Stimulated activated CD8-positive, alpha-beta memory T cell treated with anti-CD3 and anti-CD28 coated beads, Interleukin-2, amount 100 ng/mL, for 48 hours (primary cell): ENCODE measurements around the gene SERTAD4.
"Not testable (repeated sequence)": the region's sequence is repeated elsewhere in the genome, so short reads cannot be mapped to it uniquely, and the experiment has no call there.

ENCODE experiments used
- DNase-seq, 2 donors: peaks; one replicate each; pipeline ENCODE4 v3.0.0-alpha.2; 2020; ENCODE audit warnings: low read depth in 2 of 2

Gene SERTAD4

DNA sequence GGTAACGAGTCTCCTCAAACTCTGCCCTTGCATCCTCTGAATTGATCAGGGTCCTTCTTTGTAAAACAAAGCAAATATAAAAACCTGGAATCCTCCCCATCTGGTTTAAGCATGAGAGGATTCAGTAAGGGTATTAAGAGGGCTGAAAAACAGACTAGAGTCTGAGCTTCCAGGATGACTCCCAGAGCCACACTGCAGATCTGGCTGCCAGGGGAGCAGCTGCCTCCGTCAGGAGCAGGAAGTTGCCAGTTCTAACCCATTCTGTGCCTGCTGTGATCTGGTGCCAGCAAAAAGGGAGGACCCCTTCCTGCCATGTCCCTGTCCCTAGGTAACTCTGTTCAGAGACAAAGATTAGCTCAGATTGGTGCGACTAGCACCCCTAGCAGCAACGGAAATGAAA is 27.5 kb downstream of the SERTAD4 start:
- DNase-seq = no peak

DNA sequence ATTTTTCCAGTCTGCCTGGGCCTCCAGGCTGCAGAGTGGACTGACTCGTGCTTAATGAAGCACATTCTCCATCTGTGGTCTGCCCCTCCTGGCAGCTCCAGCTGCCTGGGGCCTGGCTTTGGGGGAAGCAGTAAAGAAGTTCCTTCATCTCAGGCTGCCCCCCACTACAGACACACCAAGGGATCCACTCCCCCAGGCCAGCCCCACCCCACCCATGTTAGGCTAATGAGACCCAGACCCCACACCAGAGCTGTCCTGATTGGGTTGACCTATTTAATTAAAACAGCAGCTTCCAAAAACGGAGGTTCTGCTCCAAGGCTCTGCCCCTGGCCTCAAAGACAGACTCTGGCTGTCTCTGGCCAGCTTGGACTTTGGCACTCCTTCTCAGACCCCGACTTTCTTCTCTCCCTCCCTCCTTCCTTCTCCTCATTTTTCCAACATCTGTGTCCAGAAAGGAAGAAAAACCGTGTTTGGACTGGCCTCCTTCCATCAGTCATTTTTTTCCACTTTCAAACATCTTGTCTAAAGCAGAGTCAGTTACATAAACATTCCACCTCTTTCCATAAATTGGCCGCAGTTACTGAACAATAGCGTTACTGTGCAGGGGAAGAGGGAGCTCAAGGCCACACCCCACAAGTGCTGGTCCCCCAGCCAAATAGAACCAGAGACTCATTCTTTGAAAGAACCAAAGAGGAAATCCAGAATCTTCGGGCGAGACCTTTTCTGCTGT is 29.7 kb downstream of the SERTAD4 start:
- DNase-seq = no peak

DNA sequence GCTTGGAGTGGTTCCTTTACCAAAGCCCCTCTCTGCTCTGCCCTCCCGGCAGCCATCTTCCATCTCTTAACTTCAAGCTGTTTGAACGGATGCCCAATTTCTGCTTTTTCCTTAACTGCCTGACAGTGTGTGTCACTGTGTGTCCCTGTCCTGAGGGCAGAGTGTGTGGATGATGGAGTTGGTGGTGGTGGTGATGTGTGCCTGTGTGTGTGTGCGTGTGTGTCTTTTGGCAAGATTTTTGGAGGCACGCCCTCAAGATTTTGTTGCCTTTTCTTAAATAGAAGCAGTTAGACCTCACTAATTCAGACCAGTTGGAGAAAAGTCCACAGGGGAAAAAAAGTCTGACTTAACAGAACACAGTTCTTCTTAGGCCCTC is 30.3 kb downstream of the SERTAD4 start:
- no peak for DNase-seq

DNA sequence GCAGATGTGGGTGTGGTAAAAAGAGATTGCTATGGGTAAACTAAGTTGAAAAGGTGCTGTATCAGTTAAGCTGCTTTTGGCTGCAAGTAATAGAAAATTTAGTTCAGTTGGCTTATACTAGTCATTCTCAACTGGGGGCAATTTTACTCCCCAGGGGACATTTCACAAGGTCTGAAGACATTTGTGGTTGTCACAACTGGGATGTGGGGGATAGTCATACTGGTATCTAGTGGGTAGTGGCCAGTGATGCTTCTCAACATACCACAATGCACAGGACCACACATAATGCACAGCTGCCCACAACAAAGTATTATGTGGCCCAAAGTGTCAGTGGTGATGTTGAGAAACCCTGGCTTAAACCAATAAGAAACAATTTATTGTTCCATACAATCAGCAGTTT is 31.4 kb downstream of the SERTAD4 start:
- DNase-seq = no peak

- no peak for DNase-seq
Observed at GRCh38 chr1:210264496-210265380, 32.1 kb downstream of the SERTAD4 start.

DNA sequence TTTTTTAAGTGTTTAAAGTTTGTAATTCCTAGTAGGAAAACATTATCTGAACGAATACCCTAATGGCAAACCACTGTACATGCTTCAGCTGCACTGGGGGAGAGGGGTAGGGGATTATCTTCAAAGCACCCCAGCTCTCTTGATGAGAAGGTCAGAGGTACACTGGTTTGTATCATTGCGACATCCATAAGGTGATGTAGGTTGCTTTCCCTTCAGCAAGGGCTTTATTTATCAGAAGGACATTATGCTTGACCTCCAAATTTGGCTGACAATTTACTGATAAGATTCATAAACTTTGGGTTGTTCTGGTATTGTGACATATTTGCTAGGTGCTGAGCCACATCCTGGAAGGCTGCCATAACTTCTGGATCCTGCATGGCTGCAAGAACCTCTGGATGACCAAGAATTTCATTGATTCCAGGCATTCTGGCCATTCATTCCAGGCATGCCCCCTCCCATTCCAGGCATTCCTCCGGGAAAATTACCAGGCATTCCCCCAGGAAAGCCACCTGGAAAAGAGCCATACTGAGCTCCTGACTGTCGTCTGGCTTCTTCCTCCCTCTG is 32.9 kb downstream of the SERTAD4 start:
- not testable (repeated sequence) for DNase-seq

GRCh38 chr1:210269981-210270380 is 37.4 kb downstream of the SERTAD4 start:
- no peak for DNase-seq

DNA sequence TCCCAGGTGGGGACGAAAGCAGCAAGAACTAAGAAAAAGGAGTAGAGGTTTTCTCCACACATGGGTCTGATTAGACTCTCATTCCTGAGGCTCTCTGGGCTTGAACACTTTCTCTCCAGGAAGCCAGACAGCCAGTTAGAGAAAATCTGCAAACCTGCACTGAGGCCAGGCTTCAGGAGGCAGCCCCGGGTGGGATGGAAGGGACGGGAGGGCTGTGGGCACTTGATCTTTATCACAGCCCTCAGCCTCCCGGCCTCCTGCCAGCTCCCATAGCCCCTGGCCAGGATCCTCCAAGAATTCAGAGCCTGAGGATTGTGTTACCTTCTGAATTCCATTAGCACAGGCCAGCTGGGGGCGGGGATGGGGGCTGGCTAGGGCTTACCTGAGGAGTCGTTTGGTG is 40.1 kb downstream of the SERTAD4 start:
- DNase-seq = no peak

DNA sequence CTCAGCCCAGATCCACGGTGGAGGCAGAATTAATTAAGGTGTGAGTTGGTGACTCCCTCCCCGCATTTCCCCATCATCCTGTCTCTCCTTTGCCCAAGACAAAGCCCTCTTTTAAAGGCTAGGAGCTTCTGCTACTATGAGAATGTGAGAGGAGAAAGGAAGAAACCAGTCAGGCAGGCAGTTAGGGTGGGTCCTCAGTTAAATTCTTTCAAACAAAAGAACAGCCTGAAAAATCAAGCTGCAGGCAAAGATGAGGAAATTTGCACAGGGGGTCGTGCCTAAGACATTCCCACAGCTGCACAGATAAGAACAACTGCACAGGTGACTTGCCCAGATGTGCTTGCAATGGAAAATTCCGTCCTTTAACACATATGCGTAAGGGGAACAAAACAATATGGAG is 47.6 kb downstream of the SERTAD4 start:
- DNase-seq = no peak

- no peak for DNase-seq
Observed at GRCh38 chr1:210288116-210288515, 55.5 kb downstream of the SERTAD4 start.

DNA sequence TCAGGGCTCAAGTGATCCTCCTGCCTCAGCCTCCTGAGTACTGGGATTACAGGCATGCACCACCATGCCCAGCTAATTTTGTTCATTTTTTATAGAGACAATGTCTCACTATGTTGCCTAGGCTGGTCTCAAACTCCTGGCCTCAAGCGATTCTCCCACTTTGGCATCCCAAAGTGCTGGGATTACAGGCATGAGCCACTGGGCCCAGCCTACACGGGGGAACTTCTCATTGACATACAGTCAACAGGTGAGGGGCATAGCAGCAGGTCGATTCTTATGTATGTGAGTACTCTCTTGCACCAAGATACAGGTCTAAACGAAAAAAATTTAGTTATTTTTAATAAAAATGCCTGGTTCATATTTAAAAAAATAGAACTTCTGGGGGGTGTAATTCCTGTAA is 56.7 kb downstream of the SERTAD4 start:
- DNase-seq = no peak

DNA sequence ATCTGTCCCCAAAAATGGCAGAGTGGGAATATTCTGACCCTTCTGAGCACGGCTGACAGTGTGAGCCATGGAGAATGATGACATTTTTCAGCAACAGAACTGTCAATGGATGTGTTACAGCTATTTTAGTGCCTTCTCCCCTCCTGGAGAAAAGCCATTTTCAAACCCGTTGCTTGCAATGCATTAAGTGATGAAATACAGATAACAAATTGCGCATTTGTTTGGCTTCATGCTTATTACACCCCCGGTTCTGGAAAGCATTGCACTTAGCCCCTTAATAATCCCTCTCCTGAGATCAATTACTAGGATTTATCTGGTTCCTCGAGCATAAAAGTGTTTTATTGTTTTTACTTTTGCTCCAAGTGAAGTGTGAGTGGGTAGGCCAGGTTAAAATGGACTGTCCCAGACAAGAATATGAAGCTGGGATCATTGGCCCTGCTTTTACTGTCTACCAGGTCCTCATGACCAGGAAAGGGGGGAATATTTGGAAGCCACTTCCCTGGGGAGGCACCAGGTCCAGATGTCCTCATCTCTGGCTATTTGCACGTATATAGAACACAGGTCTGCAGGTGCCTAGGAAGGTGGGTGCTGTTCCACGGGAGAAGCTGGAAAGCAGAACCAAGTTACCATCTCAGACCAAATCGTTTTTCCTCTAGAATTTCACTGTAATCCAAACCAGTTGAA is 58.6 kb downstream of the SERTAD4 start:
- no peak for DNase-seq

GRCh38 chr1:210291786-210292230 is 59.2 kb downstream of the SERTAD4 start:
- no peak for DNase-seq

GRCh38 chr1:210292231-210292871 is 59.8 kb downstream of the SERTAD4 start:
- DNase-seq = peak; percentile 34 to 43

DNA sequence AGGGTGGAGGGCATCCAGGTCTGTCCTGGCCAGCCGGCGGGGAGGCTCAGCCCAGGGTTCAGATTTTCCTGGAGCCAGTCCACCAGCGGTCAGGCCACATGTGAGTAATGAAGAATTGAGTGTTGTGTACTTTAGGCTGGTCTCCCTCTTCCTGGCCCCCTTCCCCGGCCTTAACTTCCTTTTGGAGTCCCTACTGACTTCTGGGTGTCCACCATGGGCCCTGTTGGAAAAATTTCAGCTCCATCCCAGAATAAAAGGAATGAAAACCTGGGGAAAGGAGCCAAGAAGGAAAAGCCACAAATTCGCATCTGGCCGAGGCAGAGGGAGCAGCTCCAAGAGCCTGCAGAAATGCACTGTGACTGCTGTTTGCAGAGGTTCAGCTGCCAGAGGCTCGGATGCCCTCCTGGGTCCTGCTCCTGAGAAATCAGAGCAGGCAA is 60.6 kb downstream of the SERTAD4 start:
- no peak for DNase-seq

DNA sequence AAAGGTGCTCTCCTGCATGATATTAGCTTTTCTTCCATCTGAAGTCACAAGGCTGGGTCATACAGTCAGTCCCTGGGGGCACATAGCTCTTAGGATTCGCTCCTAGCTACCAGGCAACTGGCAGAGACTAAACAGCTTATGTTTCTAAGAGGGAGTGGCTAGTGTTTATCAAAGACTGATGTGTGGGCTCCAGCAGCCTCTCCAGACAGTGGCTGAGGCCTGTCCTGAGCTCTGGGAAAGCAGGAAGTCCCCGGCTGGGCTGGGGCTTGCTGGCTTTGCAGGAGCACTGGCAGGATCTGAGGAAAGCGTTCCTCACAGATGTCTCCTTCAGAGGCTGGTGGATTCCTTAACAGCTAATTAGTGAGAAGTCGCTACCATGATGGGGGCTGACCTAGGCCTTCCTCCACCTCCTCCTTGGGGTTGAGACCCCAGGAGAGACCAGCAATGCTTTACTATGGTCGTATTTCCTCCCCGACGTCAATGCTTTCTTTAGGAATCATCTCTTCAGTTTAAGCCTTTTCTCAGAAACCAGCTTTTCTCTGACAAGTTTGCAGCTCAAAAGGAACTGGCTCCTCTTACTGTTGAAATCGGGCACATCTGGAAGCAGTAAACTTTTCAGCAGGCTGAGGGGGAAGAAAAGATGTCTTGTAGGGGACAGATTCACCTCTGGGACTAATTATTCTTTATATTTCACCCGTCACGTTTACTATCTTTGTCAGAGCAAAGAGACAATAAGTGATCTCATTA is 62.6 kb downstream of the SERTAD4 start:
- no peak for DNase-seq
